Measurements from ENCODE around the gene MCOLN1. TPM values are rescaled to one million over a fixed set of nuclear protein-coding genes. Genes with fewer than 3 reads are reported as not detected.
A peak's percentile ranks its signal among the peaks of the same experiment; 100 is the strongest.

The MCOLN1 gene
- total and polyA plus RNA-seq, 9 of the 15 experiments (the other 6 are each of a cell fraction or from before 2014, with no cell fraction given) = 0.25 to 15.4 (median 7.1) TPM

GRCh38 chr19:7509625-7510024 lies 12.8 kb upstream of the MCOLN1 start (continued):
- no peak for TF ChIP-seq DIDO1 (tag; IDR thresholded peaks at IDR 0.05; ENCODE audit: low read depth)
- peak; percentile 93 for TF ChIP-seq PKNOX1 (IDR thresholded peaks at IDR 0.05)
- no peak for TF ChIP-seq GATAD2B (IDR thresholded peaks at IDR 0.05; ENCODE audit: borderline replicate concordance)
- no peak for TF ChIP-seq ZNF778 (CRISPR knock-in tag; IDR thresholded peaks at IDR 0.05)
- peak; percentile 39; the same call in 1 of the 2 replicates for TF ChIP-seq MECOM (CRISPR knock-in tag; IDR thresholded peaks at IDR 0.05)
- TF ChIP-seq RAD21 (CRISPR knock-in tag; conservative IDR thresholded peaks at IDR 0.05 in 1 of 2, IDR thresholded peaks at IDR 0.05 in 1 of 2) = no peak
- no peak for TF ChIP-seq MCM3 (IDR thresholded peaks at IDR 0.05)
- TF ChIP-seq MXD1 (CRISPR knock-in tag; IDR thresholded peaks at IDR 0.05; ENCODE audit: borderline replicate concordance, poor library complexity, severe bottlenecking) = no peak
- no peak for TF ChIP-seq ZNF134 (CRISPR knock-in tag; conservative IDR thresholded peaks at IDR 0.05)
- TF ChIP-seq ZFP1 (CRISPR knock-in tag; IDR thresholded peaks at IDR 0.05) = no peak
- TF ChIP-seq GATA2 (CRISPR knock-in tag; IDR thresholded peaks at IDR 0.05) = no peak
- no peak for TF ChIP-seq TCF7L2 (IDR thresholded peaks at IDR 0.05; ENCODE audit: low read depth, low read length)
- no peak for TF ChIP-seq CBX5 (IDR thresholded peaks at IDR 0.05; ENCODE audit: borderline replicate concordance, low read depth)
- no peak for TF ChIP-seq SRSF9 (IDR thresholded peaks at IDR 0.05; ENCODE audit: borderline replicate concordance, low read depth, low read length)
- TF ChIP-seq SMC3 (conservative IDR thresholded peaks at IDR 0.05; ENCODE audit: insufficient read depth, low read depth, low read length) = no peak
- TF ChIP-seq CREB3 (tag; conservative IDR thresholded peaks at IDR 0.05; ENCODE audit: low read depth) = no peak; the same call in 1 of the 2 replicates
- peak; percentile 31; the same call in 1 of the 2 replicates for TF ChIP-seq NR2C2 (CRISPR knock-in tag; IDR thresholded peaks at IDR 0.05)
- TF ChIP-seq NR2C2 (tag; IDR thresholded peaks at IDR 0.05) = no peak
- no peak for TF ChIP-seq ZNF395 (CRISPR knock-in tag; IDR thresholded peaks at IDR 0.05)
- no peak for TF ChIP-seq PATZ1 (CRISPR knock-in tag; IDR thresholded peaks at IDR 0.05; ENCODE audit: borderline replicate concordance)
- TF ChIP-seq FUS (optimal IDR thresholded peaks at IDR 0.05; ENCODE audit: low read depth, low read length) = no peak
- no peak for TF ChIP-seq POLR3A (IDR thresholded peaks at IDR 0.05; ENCODE audit: borderline replicate concordance, extremely low read depth, insufficient read depth, insufficient read length)
- TF ChIP-seq NR3C1 (CRISPR knock-in tag; IDR thresholded peaks at IDR 0.05) = peak; percentile 66
- no peak for TF ChIP-seq KDM5B (IDR thresholded peaks at IDR 0.05; ENCODE audit: insufficient replicate concordance, low read depth, low read length)

Data from K562 (cell line).